Neural cell (in vitro differentiated cells): ENCODE measurements around the gene GSK3A. TPM values are rescaled to one million over a fixed set of nuclear protein-coding genes. Genes with fewer than 3 reads are reported as not detected.
A peak's percentile ranks its signal among the peaks of the same experiment; 100 is the strongest.

ENCODE experiments used
- H2AFZ ChIP-seq: fragments of 200-600, 300-800 bp; sonication (generic), shearing (Covaris generic); 2 replicates; pipeline ENCODE4 v1.6.0; 2014; ENCODE audit warnings: low read depth, mild to moderate bottlenecking, antibody characterized with exemption, low read length, moderate library complexity
- H3F3A ChIP-seq: fragments of 200-600 bp; shearing (Covaris generic); 2 replicates; pipeline ENCODE4 v1.6.1; 2016; ENCODE audit warnings: mild to moderate bottlenecking, moderate library complexity, mixed read lengths, antibody characterized with exemption, low read length; ENCODE audit not compliant: insufficient read depth, poor library complexity, severe bottlenecking
- H3K27ac ChIP-seq: fragments of 200-600, 300-800 bp; sonication (generic), shearing (Covaris generic); 2 replicates; pipeline ENCODE4 v1.5.1; 2014; ENCODE audit warnings: mild to moderate bottlenecking, low read length, moderate library complexity
- H3K27me3 ChIP-seq: fragments of 300-800, 200-600 bp; sonication (generic), shearing (Covaris generic); 2 replicates; pipeline ENCODE4 v1.6.0; 2014; ENCODE audit warnings: mild to moderate bottlenecking, low read depth, low read length, moderate library complexity; ENCODE audit not compliant: insufficient read depth
- H3K36me3 ChIP-seq: fragments of 300-800, 200-600 bp; sonication (generic), shearing (Covaris generic); 2 replicates; pipeline ENCODE4 v1.5.1; 2014; ENCODE audit warnings: mild to moderate bottlenecking, antibody characterized with exemption, low read length, moderate library complexity; ENCODE audit not compliant: insufficient read depth
- H3K4me2 ChIP-seq: fragments of 300-800, 200-600 bp; sonication (generic), shearing (Covaris generic); 2 replicates; pipeline ENCODE4 v1.6.0; 2014; ENCODE audit warnings: mild to moderate bottlenecking, low read length
- H3K4me3 ChIP-seq: fragments of 300-800, 200-600 bp; sonication (generic), shearing (Covaris generic); 2 replicates; pipeline ENCODE4 v1.5.1; 2014; ENCODE audit warnings: mild to moderate bottlenecking, low read length, moderate library complexity
- H3K79me2 ChIP-seq: fragments of 200-600 bp; shearing (Covaris generic); replicated peaks from 2 replicates; pipeline ENCODE4 v1.6.0; 2014; ENCODE audit warnings: mild to moderate bottlenecking, low read length, moderate library complexity; ENCODE audit not compliant: insufficient read depth
- H3K9ac ChIP-seq: fragments of 300-800, 200-600 bp; sonication (generic), shearing (Covaris generic); 2 replicates; pipeline ENCODE4 v1.6.1; 2016; ENCODE audit warnings: mild to moderate bottlenecking, low read length, mixed read lengths
- H3K9me2 ChIP-seq: fragments of 200-600 bp; shearing (Covaris generic); 2 replicates; pipeline ENCODE4 v1.6.1; 2016; ENCODE audit warnings: mild to moderate bottlenecking, low read length, mixed read lengths; ENCODE audit not compliant: insufficient read depth
- H3K9me3 ChIP-seq: fragments of 200-600, 300-800 bp; sonication (generic), shearing (Covaris generic); 2 replicates; pipeline ENCODE4 v1.6.1; 2016; ENCODE audit warnings: mild to moderate bottlenecking, mixed run types, low read length, moderate library complexity, mixed read lengths
- H4K20me1 ChIP-seq: fragments of 200-600 bp; shearing (Covaris generic); 2 replicates; pipeline ENCODE4 v1.6.1; 2016; ENCODE audit warnings: mild to moderate bottlenecking, mixed run types; ENCODE audit not compliant: insufficient read depth
- EP300 ChIP-seq: fragments of 450-650 bp; conservative IDR thresholded peaks from 2 replicates; pipeline ENCODE4 v1.6.1; 2014; ENCODE audit warnings: antibody characterized with exemption, mild to moderate bottlenecking, moderate library complexity; ENCODE audit not compliant: poor library complexity, severe bottlenecking
- EZH2 ChIP-seq: fragments of 200-600, 300-800 bp; shearing (Covaris generic), sonication (generic); IDR thresholded peaks from 2 replicates; pipeline ENCODE4 v1.6.1; 2014; ENCODE audit warnings: antibody characterized with exemption, low read length, borderline replicate concordance, mild to moderate bottlenecking; ENCODE audit not compliant: insufficient read depth, poor library complexity, severe bottlenecking
- MXI1 ChIP-seq: fragments of 450-650 bp; conservative IDR thresholded peaks from 2 replicates; pipeline ENCODE4 v1.6.1; 2014; ENCODE audit warnings: antibody characterized with exemption, mild to moderate bottlenecking; ENCODE audit not compliant: poor library complexity, severe bottlenecking
- POLR2AphosphoS5 ChIP-seq: IDR thresholded peaks from 2 replicates; pipeline ENCODE4 v1.6.1; 2012
- RAD21 ChIP-seq: fragments of 450-650 bp; conservative IDR thresholded peaks from 2 replicates; pipeline ENCODE4 v1.6.1; 2014; ENCODE audit warnings: antibody characterized with exemption, mild to moderate bottlenecking, moderate library complexity
- SMC3 ChIP-seq: fragments of 450-650 bp; conservative IDR thresholded peaks from 2 replicates; pipeline ENCODE4 v1.6.1; 2014; ENCODE audit warnings: antibody characterized with exemption, mild to moderate bottlenecking, moderate library complexity; ENCODE audit not compliant: poor library complexity
- TAF1 ChIP-seq: IDR thresholded peaks from 2 replicates; pipeline ENCODE4 v1.6.1; 2012; ENCODE audit warnings: low read depth
- polyA plus RNA-seq: library from polyadenylated mRNA; depleted of rRNA; stranded (reverse); fragments of >200 nt; gene quantifications from 2 replicates; pipeline ENCODE4 v1.2.3, GENCODE V29; 2014
- TF ChIP-seq, protein P1 (sequence below): IDR thresholded peaks from 2 replicates; pipeline ENCODE4 v1.6.1; 2012; ENCODE audit warnings: borderline replicate concordance
- TF ChIP-seq, protein P2 (sequence below): fragments of 450-650 bp; IDR thresholded peaks from 2 replicates; pipeline ENCODE4 v1.5.1; 2014; ENCODE audit warnings: antibody characterized with exemption, mild to moderate bottlenecking, moderate library complexity; ENCODE audit not compliant: poor library complexity, severe bottlenecking

Gene GSK3A
- polyA plus RNA-seq, 1 donor from 2014 or later, result 25.2 TPM

- H3K36me3 ChIP-seq, result no peaks in the 10 kb centered on the region
- H2AFZ ChIP-seq, result peak within 1 kb of the TSS; percentile 56
- no peaks in the 10 kb centered on the region for H3K9me3 ChIP-seq
- peak within 1 kb of the TSS; percentile 91 for H3K4me2 ChIP-seq
- TF ChIP-seq EP300 (no peak), TAF1 (no peak), EZH2 (no peak), POLR2AphosphoS5 (peak; percentile 21), SMC3 (no peak), RAD21 (no peak), MXI1 (peak; percentile 16)
- TF ChIP-seq, protein P1, sequence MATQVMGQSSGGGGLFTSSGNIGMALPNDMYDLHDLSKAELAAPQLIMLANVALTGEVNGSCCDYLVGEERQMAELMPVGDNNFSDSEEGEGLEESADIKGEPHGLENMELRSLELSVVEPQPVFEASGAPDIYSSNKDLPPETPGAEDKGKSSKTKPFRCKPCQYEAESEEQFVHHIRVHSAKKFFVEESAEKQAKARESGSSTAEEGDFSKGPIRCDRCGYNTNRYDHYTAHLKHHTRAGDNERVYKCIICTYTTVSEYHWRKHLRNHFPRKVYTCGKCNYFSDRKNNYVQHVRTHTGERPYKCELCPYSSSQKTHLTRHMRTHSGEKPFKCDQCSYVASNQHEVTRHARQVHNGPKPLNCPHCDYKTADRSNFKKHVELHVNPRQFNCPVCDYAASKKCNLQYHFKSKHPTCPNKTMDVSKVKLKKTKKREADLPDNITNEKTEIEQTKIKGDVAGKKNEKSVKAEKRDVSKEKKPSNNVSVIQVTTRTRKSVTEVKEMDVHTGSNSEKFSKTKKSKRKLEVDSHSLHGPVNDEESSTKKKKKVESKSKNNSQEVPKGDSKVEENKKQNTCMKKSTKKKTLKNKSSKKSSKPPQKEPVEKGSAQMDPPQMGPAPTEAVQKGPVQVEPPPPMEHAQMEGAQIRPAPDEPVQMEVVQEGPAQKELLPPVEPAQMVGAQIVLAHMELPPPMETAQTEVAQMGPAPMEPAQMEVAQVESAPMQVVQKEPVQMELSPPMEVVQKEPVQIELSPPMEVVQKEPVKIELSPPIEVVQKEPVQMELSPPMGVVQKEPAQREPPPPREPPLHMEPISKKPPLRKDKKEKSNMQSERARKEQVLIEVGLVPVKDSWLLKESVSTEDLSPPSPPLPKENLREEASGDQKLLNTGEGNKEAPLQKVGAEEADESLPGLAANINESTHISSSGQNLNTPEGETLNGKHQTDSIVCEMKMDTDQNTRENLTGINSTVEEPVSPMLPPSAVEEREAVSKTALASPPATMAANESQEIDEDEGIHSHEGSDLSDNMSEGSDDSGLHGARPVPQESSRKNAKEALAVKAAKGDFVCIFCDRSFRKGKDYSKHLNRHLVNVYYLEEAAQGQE, result peak; percentile 57
- TF ChIP-seq, protein P2, sequence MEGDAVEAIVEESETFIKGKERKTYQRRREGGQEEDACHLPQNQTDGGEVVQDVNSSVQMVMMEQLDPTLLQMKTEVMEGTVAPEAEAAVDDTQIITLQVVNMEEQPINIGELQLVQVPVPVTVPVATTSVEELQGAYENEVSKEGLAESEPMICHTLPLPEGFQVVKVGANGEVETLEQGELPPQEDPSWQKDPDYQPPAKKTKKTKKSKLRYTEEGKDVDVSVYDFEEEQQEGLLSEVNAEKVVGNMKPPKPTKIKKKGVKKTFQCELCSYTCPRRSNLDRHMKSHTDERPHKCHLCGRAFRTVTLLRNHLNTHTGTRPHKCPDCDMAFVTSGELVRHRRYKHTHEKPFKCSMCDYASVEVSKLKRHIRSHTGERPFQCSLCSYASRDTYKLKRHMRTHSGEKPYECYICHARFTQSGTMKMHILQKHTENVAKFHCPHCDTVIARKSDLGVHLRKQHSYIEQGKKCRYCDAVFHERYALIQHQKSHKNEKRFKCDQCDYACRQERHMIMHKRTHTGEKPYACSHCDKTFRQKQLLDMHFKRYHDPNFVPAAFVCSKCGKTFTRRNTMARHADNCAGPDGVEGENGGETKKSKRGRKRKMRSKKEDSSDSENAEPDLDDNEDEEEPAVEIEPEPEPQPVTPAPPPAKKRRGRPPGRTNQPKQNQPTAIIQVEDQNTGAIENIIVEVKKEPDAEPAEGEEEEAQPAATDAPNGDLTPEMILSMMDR, result peak; percentile 48
- H3K79me2 ChIP-seq, result peaks cover 25% of the 10 kb centered on the region
- H3K27me3 ChIP-seq, result no peaks in the 10 kb centered on the region
- peak within 1 kb of the TSS; percentile 97 for H3K27ac ChIP-seq
- H3K9me2 ChIP-seq, result no peaks in the 10 kb centered on the region
- no peaks in the 10 kb centered on the region for H4K20me1 ChIP-seq
- H3K4me3 ChIP-seq, result peak within 1 kb of the TSS; percentile 73
- H3F3A ChIP-seq, result no peaks in the 10 kb centered on the region
- H3K9ac ChIP-seq, result peak within 1 kb of the TSS; percentile 93
Observed at GRCh38 chr19:42268704-42269477, 26.5 kb upstream of the GSK3A start, which contains the start of gene CIC. Gene CIC (plus strand): TSS chr19:42269252. CDS start chr19:42271784, 2,532 bp downstream.

DNA sequence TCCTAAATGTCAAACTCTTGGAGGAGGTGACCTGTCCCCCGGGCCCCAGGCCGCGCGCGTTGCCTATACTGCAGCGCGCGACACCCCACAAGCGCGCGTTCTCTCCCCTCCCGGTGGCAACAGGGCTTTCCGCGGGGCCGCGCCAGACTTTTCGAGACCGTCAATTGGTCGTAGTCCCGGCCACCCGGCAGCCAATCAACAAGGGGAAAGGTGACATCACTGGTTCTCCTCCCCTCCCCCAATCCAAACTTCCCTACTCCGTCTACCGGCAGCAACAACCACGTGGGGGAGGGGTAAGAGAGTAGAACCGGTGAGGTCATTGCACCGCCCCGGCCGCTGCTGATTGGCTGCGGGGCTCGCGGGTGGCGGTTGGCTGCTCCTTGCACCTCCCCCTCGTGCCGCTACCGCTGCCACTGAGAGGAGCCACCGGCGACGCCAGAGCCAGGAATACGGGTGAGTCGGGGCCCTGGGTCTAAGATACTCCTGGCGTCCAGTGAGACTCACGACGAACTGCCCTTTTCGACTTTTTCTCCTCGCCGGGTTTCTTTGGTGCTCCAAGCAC is 25.8 kb upstream of the GSK3A start:
- peak overlapping the region; percentile 93 for H3K9ac ChIP-seq
- peak overlapping the region; percentile 56 for H2AFZ ChIP-seq
- H3K27me3 ChIP-seq, result no peaks in the 10 kb centered on the region
- peaks cover 25% of the 10 kb centered on the region for H3K79me2 ChIP-seq
- no peaks in the 10 kb centered on the region for H3K9me2 ChIP-seq
- H3K4me2 ChIP-seq, result peak overlapping the region; percentile 83
- no peaks in the 10 kb centered on the region for H3K36me3 ChIP-seq
- peak overlapping the region; percentile 73 for H3K4me3 ChIP-seq
- no peaks in the 10 kb centered on the region for H3K9me3 ChIP-seq
- TF ChIP-seq, protein P1, result peak; percentile 28
- TF ChIP-seq MXI1 (peak; percentile 79), EZH2 (no peak), EP300 (peak; percentile 91), TAF1 (peak; percentile 45), SMC3 (peak; percentile 41), POLR2AphosphoS5 (peak; percentile 91), RAD21 (peak; percentile 39)
- TF ChIP-seq, protein P2, result no peak
- H3K27ac ChIP-seq, result peak overlapping the region; percentile 97
- H4K20me1 ChIP-seq, result no peaks in the 10 kb centered on the region
- H3F3A ChIP-seq, result no peaks in the 10 kb centered on the region
